Measurements from ENCODE around the gene AKT2. TPM values are rescaled to one million over a fixed set of nuclear protein-coding genes. Genes with fewer than 3 reads are reported as not detected.

The AKT2 gene
- total and polyA plus RNA-seq, 9 donors = 78.4 to 160 (median 112) TPM

GRCh38 chr19:40229926-40230417 lies 55.2 kb downstream of the AKT2 start:
- WGBS, 3 donors = 54 to 69% (median 62%) methylated on average over 4 of the region's 4 CpGs
- no peak for DNase-seq
- no peak for TF ChIP-seq POLR2A (IDR thresholded peaks at IDR 0.05)
- TF ChIP-seq CTCF (IDR thresholded peaks at IDR 0.05) = no peak
- TF ChIP-seq EP300 (IDR thresholded peaks at IDR 0.05) = no peak
- intact Hi-C loops (cut with DNase I) = no loop called here
- no peak overlapping the region for H3K27ac ChIP-seq
- no peaks in the 10 kb centered on the region for H3K27me3 ChIP-seq
- H3K9me3 ChIP-seq = no peaks in the 10 kb centered on the region
- no peak overlapping the region for H3K4me3 ChIP-seq
- peaks cover 10% of the 10 kb centered on the region for H3K4me1 ChIP-seq (ENCODE audit: insufficient read depth)
- no peaks in the 10 kb centered on the region for H3K36me3 ChIP-seq

GRCh38 chr19:40229484-40229883 lies 55.7 kb downstream of the AKT2 start:
- Histone ChIP-seq H3K27me3 (no peaks in the 10 kb centered on the region), H3K9me3 (no peaks in the 10 kb centered on the region), H3K36me3 (no peaks in the 10 kb centered on the region), H3K27ac (no peak overlapping the region), H3K4me3 (no peak overlapping the region), H3K4me1 (ENCODE audit: insufficient read depth) (peaks cover 10% of the 10 kb centered on the region)
- no peak for DNase-seq
- intact Hi-C loops (cut with DNase I) = no loop called here
- no peak for TF ChIP-seq POLR2A (IDR thresholded peaks at IDR 0.05)
- no peak for TF ChIP-seq CTCF (IDR thresholded peaks at IDR 0.05)
- TF ChIP-seq EP300 (IDR thresholded peaks at IDR 0.05) = no peak
- 20 to 27% (median 20%) methylated on average over 3 of the region's 3 CpGs for WGBS, 3 donors

- Histone ChIP-seq H3K27me3 (no peaks in the 10 kb centered on the region), H3K4me3 (no peak overlapping the region), H3K27ac (no peak overlapping the region), H3K36me3 (no peaks in the 10 kb centered on the region), H3K4me1 (ENCODE audit: insufficient read depth) (peaks cover 10% of the 10 kb centered on the region), H3K9me3 (no peaks in the 10 kb centered on the region)
- intact Hi-C loops (cut with DNase I) = no loop called here
- TF ChIP-seq CTCF (IDR thresholded peaks at IDR 0.05) (no peak), POLR2A (IDR thresholded peaks at IDR 0.05) (no peak), EP300 (IDR thresholded peaks at IDR 0.05) (no peak)
- no peak for DNase-seq
- WGBS, 3 donors = 68 to 79% (median 76%) methylated on average over 5 of the region's 5 CpGs
These were observed 56.3 kb downstream of the AKT2 start for GRCh38 chr19:40228863-40229262.

GRCh38 chr19:40228346-40228745 lies 56.8 kb downstream of the AKT2 start:
- TF ChIP-seq CTCF (IDR thresholded peaks at IDR 0.05) = no peak
- no peak for TF ChIP-seq EP300 (IDR thresholded peaks at IDR 0.05)
- TF ChIP-seq POLR2A (IDR thresholded peaks at IDR 0.05) = no peak
- Histone ChIP-seq H3K27me3 (no peaks in the 10 kb centered on the region), H3K4me3 (no peak overlapping the region), H3K27ac (no peak overlapping the region), H3K4me1 (ENCODE audit: insufficient read depth) (peaks cover 10% of the 10 kb centered on the region), H3K9me3 (no peaks in the 10 kb centered on the region), H3K36me3 (no peaks in the 10 kb centered on the region)
- DNase-seq = no peak
- intact Hi-C loops (cut with DNase I) = no loop called here
- 44 to 54% (median 48%) methylated on average over 10 of the region's 10 CpGs for WGBS, 3 donors

Data from ovary (tissue), 9 donors.